ENCODE measurements around the gene GPX1. TPM values are rescaled to one million over a fixed set of nuclear protein-coding genes. Genes with fewer than 3 reads are reported as not detected.

Gene GPX1
- polyA plus RNA-seq, 3 donors, result 1,287 to 2,105 (median 1,394) TPM

- no CpG with 5 or more reads among the region's 6 CpGs for WGBS (ENCODE audit: insufficient coverage)
- H3K27ac ChIP-seq (ENCODE audit: low read depth in 1 of 2, low read length in 2 of 2), result peak overlapping the region; percentile 98 to 99
- no peaks in the 10 kb centered on the region for H3K9me3 ChIP-seq (replicated peaks in 1 of 2; ENCODE audit: control insufficient read depth in 1 of 2, insufficient read depth in 1 of 2, low read length in 2 of 2)
- peaks cover 88 to 95% of the 10 kb centered on the region in 2 donors for H3K4me1 ChIP-seq (ENCODE audit: control insufficient read depth in 1 of 2, insufficient read depth in 2 of 2, low read length in 2 of 2)
- H3K4me3 Mint-ChIP-seq, result peak overlapping the region in 1 of 2 donors; percentile 0
- peak in 1 of 3 donors; percentile 33 for DNase-seq
- peaks cover 0 to 9% (median 0%) of the 10 kb centered on the region in 3 donors for H3K27me3 Mint-ChIP-seq (ENCODE audit: low read depth in 3 of 3)
- H3K9me3 Mint-ChIP-seq, result no peaks in the 10 kb centered on the region
- H3K27ac Mint-ChIP-seq, result peak overlapping the region; percentile 99 to 100 (median 100)
- H4K20me1 ChIP-seq (ENCODE audit: insufficient read depth, low read length), result no peaks in the 10 kb centered on the region
- H3K4me1 Mint-ChIP-seq, result peaks cover 70% of the 10 kb centered on the region
- no peaks in the 10 kb centered on the region for H3K27me3 ChIP-seq (ENCODE audit: control insufficient read depth in 2 of 2, insufficient read depth in 2 of 2, low read length in 2 of 2)
- H3K79me2 ChIP-seq (ENCODE audit: insufficient read depth, low read length), result peaks cover 54% of the 10 kb centered on the region
- H2AFZ ChIP-seq (ENCODE audit: insufficient read depth, low read depth, low read length, poor library complexity, severe bottlenecking), result peak overlapping the region; percentile 53
- H3K36me3 Mint-ChIP-seq, result peaks cover 6 to 12% of the 10 kb centered on the region in 2 donors
- H3K9ac ChIP-seq (ENCODE audit: insufficient read depth, low read length, poor library complexity, severe bottlenecking), result no peak overlapping the region
- peak overlapping the region in 1 of 3 experiments; percentile 29 for H3K4me3 ChIP-seq (replicated peaks in 1 of 3; ENCODE audit: low read depth in 2 of 3, low read length in 3 of 3)
- TF ChIP-seq, protein P1, sequence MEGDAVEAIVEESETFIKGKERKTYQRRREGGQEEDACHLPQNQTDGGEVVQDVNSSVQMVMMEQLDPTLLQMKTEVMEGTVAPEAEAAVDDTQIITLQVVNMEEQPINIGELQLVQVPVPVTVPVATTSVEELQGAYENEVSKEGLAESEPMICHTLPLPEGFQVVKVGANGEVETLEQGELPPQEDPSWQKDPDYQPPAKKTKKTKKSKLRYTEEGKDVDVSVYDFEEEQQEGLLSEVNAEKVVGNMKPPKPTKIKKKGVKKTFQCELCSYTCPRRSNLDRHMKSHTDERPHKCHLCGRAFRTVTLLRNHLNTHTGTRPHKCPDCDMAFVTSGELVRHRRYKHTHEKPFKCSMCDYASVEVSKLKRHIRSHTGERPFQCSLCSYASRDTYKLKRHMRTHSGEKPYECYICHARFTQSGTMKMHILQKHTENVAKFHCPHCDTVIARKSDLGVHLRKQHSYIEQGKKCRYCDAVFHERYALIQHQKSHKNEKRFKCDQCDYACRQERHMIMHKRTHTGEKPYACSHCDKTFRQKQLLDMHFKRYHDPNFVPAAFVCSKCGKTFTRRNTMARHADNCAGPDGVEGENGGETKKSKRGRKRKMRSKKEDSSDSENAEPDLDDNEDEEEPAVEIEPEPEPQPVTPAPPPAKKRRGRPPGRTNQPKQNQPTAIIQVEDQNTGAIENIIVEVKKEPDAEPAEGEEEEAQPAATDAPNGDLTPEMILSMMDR (IDR thresholded peaks at IDR 0.05), result no peak
- intact Hi-C loops (cut with micrococcal nuclease), result loop anchor here (2.0 to 5.0 kb wide), 3 partner anchors 15 to 45 kb away; partner anchors contain the start of gene GPX1 (in 1 of the 2)
- H3K36me3 ChIP-seq (replicated peaks in 1 of 2; ENCODE audit: control insufficient read depth in 1 of 2, insufficient read depth in 2 of 2, low read length in 2 of 2), result peaks cover under 1 to 3% of the 10 kb centered on the region in 2 donors
- no peak overlapping the region for H3K4me2 ChIP-seq (replicated peaks; ENCODE audit: extremely low read depth, low read length, poor library complexity, severe bottlenecking)
Measured at GRCh38 chr3:49341996-49342395, 16.2 kb downstream of the GPX1 start.

DNA sequence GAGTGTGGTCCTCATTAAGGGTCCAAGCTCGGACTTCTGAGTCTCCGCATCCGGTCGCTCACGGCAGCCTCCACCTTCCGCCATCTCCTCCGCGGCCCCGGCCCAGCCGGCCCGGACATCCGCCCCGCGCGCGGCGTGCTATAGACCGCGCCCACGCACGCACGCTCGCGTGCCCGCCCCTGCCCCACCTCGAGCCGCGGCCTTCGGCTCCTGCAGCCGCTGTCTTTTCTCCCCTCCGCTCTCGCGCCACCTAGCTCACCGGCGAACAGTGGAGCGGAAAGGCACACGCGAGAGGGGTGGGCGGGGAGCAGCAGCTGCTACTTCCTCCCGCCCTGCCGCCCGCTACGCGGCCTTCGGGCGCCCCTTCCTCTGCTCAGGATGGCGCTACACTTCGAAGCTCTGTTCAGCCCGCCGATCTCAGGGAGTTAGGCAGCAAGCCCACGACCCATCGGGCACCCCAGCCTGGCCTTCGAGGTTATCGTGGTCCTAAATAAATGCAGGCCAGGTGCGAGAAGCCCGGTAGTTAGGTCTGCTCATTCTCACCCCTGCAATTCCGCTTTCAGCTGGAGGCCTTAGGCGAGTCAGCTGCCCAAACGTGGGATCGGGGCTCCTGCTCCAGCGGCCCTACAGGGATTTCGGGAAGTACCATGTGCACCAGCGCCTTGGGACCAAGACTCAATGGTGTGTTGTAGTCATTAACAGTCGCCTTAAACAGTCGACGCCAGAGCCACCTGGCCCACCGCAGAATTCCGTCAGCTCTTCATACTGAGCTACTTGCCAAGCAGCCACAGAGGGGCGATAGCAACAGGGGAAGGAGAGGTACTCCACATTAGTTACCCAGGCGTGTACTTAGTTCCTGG is 18.0 kb downstream of the GPX1 start, which contains the start of gene USP4:
TSS of gene USP4 (minus strand) at position 113 of the 860 bp plus-strand sequence. CDS start at position 84, 29 bp downstream.
- no peaks in the 10 kb centered on the region for H3K9me3 Mint-ChIP-seq
- Histone ChIP-seq H4K20me1 (ENCODE audit: insufficient read depth, low read length) (no peaks in the 10 kb centered on the region), H3K4me1 (ENCODE audit: control insufficient read depth in 1 of 2, insufficient read depth in 2 of 2, low read length in 2 of 2) (peaks cover 70 to 80% of the 10 kb centered on the region in 2 donors), H2AFZ (ENCODE audit: insufficient read depth, low read depth, low read length, poor library complexity, severe bottlenecking) (peak within 1 kb of the TSS; percentile 73), H3K9ac (ENCODE audit: insufficient read depth, low read length, poor library complexity, severe bottlenecking) (peak within 1 kb of the TSS; percentile 95), H3K9me3 (replicated peaks in 1 of 2; ENCODE audit: control insufficient read depth in 1 of 2, insufficient read depth in 1 of 2, low read length in 2 of 2) (no peaks in the 10 kb centered on the region), H3K4me2 (replicated peaks; ENCODE audit: extremely low read depth, low read length, poor library complexity, severe bottlenecking) (peak within 1 kb of the TSS; percentile 95), H3K27me3 (ENCODE audit: control insufficient read depth in 2 of 2, insufficient read depth in 2 of 2, low read length in 2 of 2) (no peaks in the 10 kb centered on the region), H3K4me3 (replicated peaks in 1 of 3; ENCODE audit: low read depth in 2 of 3, low read length in 3 of 3) (peak within 1 kb of the TSS; percentile 87 to 95 (median 89)), H3K36me3 (replicated peaks in 1 of 2; ENCODE audit: control insufficient read depth in 1 of 2, insufficient read depth in 2 of 2, low read length in 2 of 2) (peaks cover 9 to 17% of the 10 kb centered on the region in 2 donors), H3K27ac (ENCODE audit: low read depth in 1 of 2, low read length in 2 of 2) (peak within 1 kb of the TSS; percentile 98 to 99), H3K79me2 (ENCODE audit: insufficient read depth, low read length) (peaks cover 71% of the 10 kb centered on the region)
- H3K27ac Mint-ChIP-seq, result peak within 1 kb of the TSS; percentile 97 to 100 (median 100)
- peaks cover 0 to 7% (median 0%) of the 10 kb centered on the region in 3 donors for H3K27me3 Mint-ChIP-seq (ENCODE audit: low read depth in 3 of 3)
- intact Hi-C loops (cut with micrococcal nuclease), result loop anchor here (2.0 to 5.0 kb wide), 6 partner anchors 17 to 107 kb away; partner anchors contain the start of genes GPX1 (in 1 of the 2), RHOA (in 1 of the 2) and TCTA (in 1 of the 2)
- under 1% methylated on average over 68 of the region's 70 CpGs for WGBS (ENCODE audit: insufficient coverage)
- TF ChIP-seq, protein P1 (IDR thresholded peaks at IDR 0.05), result peak; percentile 44
- DNase-seq, result peak; percentile 83 to 97 (median 86)
- H3K4me3 Mint-ChIP-seq, result peak within 1 kb of the TSS; percentile 95 to 97
- H3K36me3 Mint-ChIP-seq, result peaks cover 16 to 28% of the 10 kb centered on the region in 2 donors
- peaks cover 55% of the 10 kb centered on the region for H3K4me1 Mint-ChIP-seq

All from CD14-positive monocyte (primary cell).